Tibial nerve (tissue), 4 donors: ENCODE results near the gene DGLUCY. TPM values are rescaled to one million over a fixed set of nuclear protein-coding genes. Genes with fewer than 3 reads are reported as not detected.

Experiments
- DNase-seq, 2 donors: peaks; one replicate each; pipeline ENCODE4 v3.0.0-alpha.2; 2019; ENCODE audit warnings: low spot score in 2 of 2
- H3K27ac ChIP-seq, 4 donors: fragments of 200-600 bp; sonication (generic) in 3 of 4; one replicate each; pipeline ENCODE4 v1.5.1; 2017 to 2019; ENCODE audit warnings: mild to moderate bottlenecking in 1 of 4
- H3K27me3 ChIP-seq, 2 donors: fragments of 200-600 bp; sonication (generic) in 1 of 2; one replicate each; pipeline versions ENCODE4 v1.5.1 to v1.6.0; 2017 to 2019
- H3K36me3 ChIP-seq, 3 donors: fragments of 200-600 bp; sonication (generic); one replicate each; pipeline ENCODE4 v1.5.1; 2018 to 2019
- H3K4me1 ChIP-seq, 4 donors: fragments of 200-600 bp; sonication (generic) in 3 of 4; one replicate each; pipeline ENCODE4 v1.5.1; 2017 to 2019
- H3K4me3 ChIP-seq, 4 donors: fragments of 200-600 bp; sonication (generic) in 3 of 4; one replicate each; pipeline ENCODE4 v1.5.1; 2017 to 2019; ENCODE audit warnings: mild to moderate bottlenecking in 1 of 4, moderate library complexity in 1 of 4
- H3K9me3 ChIP-seq, 4 donors: fragments of 200-600 bp; sonication (generic) in 3 of 4; one replicate each; pipeline ENCODE4 v1.5.1; 2017 to 2019
- CTCF ChIP-seq, 5 experiments: fragments of 200-600 bp in 3 of 5; fragments of 450-650 bp in 2 of 5; sonication (generic) in 3 of 5; IDR thresholded peaks; one replicate each; pipeline ENCODE4 v1.5.1; 2016 to 2019; ENCODE audit warnings: antibody characterized with exemption in 5 of 5, mild to moderate bottlenecking in 3 of 5, moderate library complexity in 2 of 5
- EP300 ChIP-seq, 2 donors: sonication (generic); formaldehyde crosslinking; IDR thresholded peaks; one replicate each; pipeline ENCODE4 v1.6.1; 2017; ENCODE audit warnings: antibody characterized with exemption in 2 of 2, mild to moderate bottlenecking in 1 of 2
- POLR2A ChIP-seq, 2 donors: fragments of 450-650 bp; IDR thresholded peaks; one replicate each; pipeline ENCODE4 v1.6.1; 2017; ENCODE audit warnings: antibody characterized with exemption in 2 of 2, mild to moderate bottlenecking in 2 of 2, moderate library complexity in 2 of 2
- WGBS, 2 donors: methylation state at CpG; one replicate each; pipeline ENCODE4 v1.1.5; 2018; 5-methylcytosine and 5-hydroxymethylcytosine counted together
- total RNA-seq, 4 donors: library from RNA; depleted of rRNA; stranded (reverse); fragments of >200 nt; gene quantifications; one replicate each; pipeline ENCODE4 v1.1.0, GENCODE V29; 2016

Gene DGLUCY
- 10 to 100 TPM; 41.6 to 55.5 (median 46.5) TPM for total RNA-seq

GRCh38 chr14:91113829-91114078, at the start of gene DGLUCY:
Gene DGLUCY (plus strand): TSS chr14:91114073. CDS start chr14:91160295, 46,222 bp downstream.
- DNase-seq, result no peak
- WGBS, 2 donors, result 0 to 3% methylated on average over 4 to 5 of the region's 5 CpGs
- peak within 1 kb of the TSS; percentile 24 to 67 (median 60) for H3K4me3 ChIP-seq
- peaks cover 0 to 10% (median 0%) of the 10 kb centered on the region in 3 donors for H3K36me3 ChIP-seq
- no peaks in the 10 kb centered on the region for H3K27me3 ChIP-seq
- peak within 1 kb of the TSS; percentile 78 to 96 (median 90) for H3K27ac ChIP-seq
- TF ChIP-seq EP300 (IDR thresholded peaks at IDR 0.05), result no peak
- no peak for TF ChIP-seq POLR2A (IDR thresholded peaks at IDR 0.05)
- no peak for TF ChIP-seq CTCF (IDR thresholded peaks at IDR 0.05)
- peaks cover 0 to 58% (median 29%) of the 10 kb centered on the region in 4 donors for H3K4me1 ChIP-seq
- no peaks in the 10 kb centered on the region for H3K9me3 ChIP-seq

- no peaks in the 10 kb centered on the region for H3K9me3 ChIP-seq
- no peaks in the 10 kb centered on the region for H3K27me3 ChIP-seq
- DNase-seq, result no peak
- peaks cover 0 to 16% (median 2%) of the 10 kb centered on the region in 4 donors for H3K4me1 ChIP-seq
- H3K4me3 ChIP-seq, result no peak overlapping the region
- 69 to 76% methylated on average over 3 of the region's 3 CpGs for WGBS, 2 donors
- TF ChIP-seq POLR2A (IDR thresholded peaks at IDR 0.05) (no peak), CTCF (IDR thresholded peaks at IDR 0.05) (no peak), EP300 (IDR thresholded peaks at IDR 0.05) (peak in 1 of 2 donors; percentile 24)
- peak overlapping the region in 1 of 4 donors; percentile 74 for H3K27ac ChIP-seq
- H3K36me3 ChIP-seq, result no peaks in the 10 kb centered on the region
These were observed 48.6 kb upstream of the DGLUCY start for GRCh38 chr14:91065266-91065665.

GRCh38 chr14:91067186-91067585, 46.7 kb upstream of the DGLUCY start:
- Histone ChIP-seq H3K4me3 (no peak overlapping the region), H3K9me3 (peaks cover 0 to 6% (median 0%) of the 10 kb centered on the region in 4 donors), H3K4me1 (peaks cover 0 to 6% (median 2%) of the 10 kb centered on the region in 4 donors), H3K27me3 (no peaks in the 10 kb centered on the region), H3K36me3 (no peaks in the 10 kb centered on the region), H3K27ac (no peak overlapping the region)
- DNase-seq, result no peak
- WGBS, 2 donors, result 81 to 96% methylated on average over 1 of the region's 1 CpG
- TF ChIP-seq CTCF (IDR thresholded peaks at IDR 0.05) (no peak), EP300 (IDR thresholded peaks at IDR 0.05) (no peak), POLR2A (IDR thresholded peaks at IDR 0.05) (no peak)

GRCh38 chr14:91068642-91069041, 45.2 kb upstream of the DGLUCY start:
- no peak overlapping the region for H3K27ac ChIP-seq
- no peak overlapping the region for H3K4me3 ChIP-seq
- 56 to 59% methylated on average over 2 of the region's 2 CpGs for WGBS, 2 donors
- no peaks in the 10 kb centered on the region for H3K36me3 ChIP-seq
- TF ChIP-seq EP300 (IDR thresholded peaks at IDR 0.05) (no peak), CTCF (IDR thresholded peaks at IDR 0.05) (no peak), POLR2A (IDR thresholded peaks at IDR 0.05) (no peak)
- no peak for DNase-seq
- H3K9me3 ChIP-seq, result peaks cover 0 to 6% (median 0%) of the 10 kb centered on the region in 4 donors
- no peaks in the 10 kb centered on the region for H3K27me3 ChIP-seq
- H3K4me1 ChIP-seq, result peaks cover 0 to 2% (median 0%) of the 10 kb centered on the region in 4 donors

- TF ChIP-seq CTCF (IDR thresholded peaks at IDR 0.05) (no peak), POLR2A (IDR thresholded peaks at IDR 0.05) (no peak), EP300 (IDR thresholded peaks at IDR 0.05) (no peak)
- H3K27ac ChIP-seq, result no peak overlapping the region
- H3K4me1 ChIP-seq, result no peaks in the 10 kb centered on the region
- no peaks in the 10 kb centered on the region for H3K27me3 ChIP-seq
- H3K9me3 ChIP-seq, result peaks cover 0 to 6% (median 0%) of the 10 kb centered on the region in 4 donors
- no peak overlapping the region for H3K4me3 ChIP-seq
- no peak for DNase-seq
- no peaks in the 10 kb centered on the region for H3K36me3 ChIP-seq
These were observed 43.3 kb upstream of the DGLUCY start for GRCh38 chr14:91070572-91070971.
